Tibial nerve (tissue), 4 donors: Measurements from ENCODE around the gene ITPRIPL2. TPM values are rescaled to one million over a fixed set of nuclear protein-coding genes. Genes with fewer than 3 reads are reported as not detected.

Source experiments
- DNase-seq, 2 donors: peaks; one replicate each; pipeline ENCODE4 v3.0.0-alpha.2; 2019; ENCODE audit warnings: low spot score in 2 of 2
- H3K27ac ChIP-seq, 4 donors: fragments of 200-600 bp; sonication (generic) in 3 of 4; one replicate each; pipeline ENCODE4 v1.5.1; 2017 to 2019; ENCODE audit warnings: mild to moderate bottlenecking in 1 of 4
- H3K27me3 ChIP-seq, 2 donors: fragments of 200-600 bp; sonication (generic) in 1 of 2; one replicate each; pipeline versions ENCODE4 v1.5.1 to v1.6.0; 2017 to 2019
- H3K36me3 ChIP-seq, 3 donors: fragments of 200-600 bp; sonication (generic); one replicate each; pipeline ENCODE4 v1.5.1; 2018 to 2019
- H3K4me1 ChIP-seq, 4 donors: fragments of 200-600 bp; sonication (generic) in 3 of 4; one replicate each; pipeline ENCODE4 v1.5.1; 2017 to 2019
- H3K4me3 ChIP-seq, 4 donors: fragments of 200-600 bp; sonication (generic) in 3 of 4; one replicate each; pipeline ENCODE4 v1.5.1; 2017 to 2019; ENCODE audit warnings: mild to moderate bottlenecking in 1 of 4, moderate library complexity in 1 of 4
- H3K9me3 ChIP-seq, 4 donors: fragments of 200-600 bp; sonication (generic) in 3 of 4; one replicate each; pipeline ENCODE4 v1.5.1; 2017 to 2019
- CTCF ChIP-seq, 5 experiments: fragments of 200-600 bp in 3 of 5; fragments of 450-650 bp in 2 of 5; sonication (generic) in 3 of 5; IDR thresholded peaks; one replicate each; pipeline ENCODE4 v1.5.1; 2016 to 2019; ENCODE audit warnings: antibody characterized with exemption in 5 of 5, mild to moderate bottlenecking in 3 of 5, moderate library complexity in 2 of 5
- EP300 ChIP-seq, 2 donors: sonication (generic); formaldehyde crosslinking; IDR thresholded peaks; one replicate each; pipeline ENCODE4 v1.6.1; 2017; ENCODE audit warnings: antibody characterized with exemption in 2 of 2, mild to moderate bottlenecking in 1 of 2
- POLR2A ChIP-seq, 2 donors: fragments of 450-650 bp; IDR thresholded peaks; one replicate each; pipeline ENCODE4 v1.6.1; 2017; ENCODE audit warnings: antibody characterized with exemption in 2 of 2, mild to moderate bottlenecking in 2 of 2, moderate library complexity in 2 of 2
- WGBS, 2 donors: methylation state at CpG; one replicate each; pipeline ENCODE4 v1.1.5; 2018; 5-methylcytosine and 5-hydroxymethylcytosine counted together
- total RNA-seq, 4 donors: library from RNA; depleted of rRNA; stranded (reverse); fragments of >200 nt; gene quantifications; one replicate each; pipeline ENCODE4 v1.1.0, GENCODE V29; 2016

Gene ITPRIPL2
- total RNA-seq, 4 donors from 2014 or later: 51.3 to 68.7 (median 59.6) TPM

- WGBS, 2 donors: 33 to 37% methylated on average over 4 to 5 of the region's 5 CpGs
- TF ChIP-seq CTCF (IDR thresholded peaks at IDR 0.05) (no peak), POLR2A (IDR thresholded peaks at IDR 0.05) (no peak), EP300 (IDR thresholded peaks at IDR 0.05) (no peak)
- no peaks in the 10 kb centered on the region for H3K4me1 ChIP-seq
- no peak for DNase-seq
- H3K9me3 ChIP-seq: peaks cover 0 to 3% (median 0%) of the 10 kb centered on the region in 4 donors
- no peaks in the 10 kb centered on the region for H3K27me3 ChIP-seq
- no peaks in the 10 kb centered on the region for H3K36me3 ChIP-seq
- no peak overlapping the region for H3K4me3 ChIP-seq
- H3K27ac ChIP-seq: no peak overlapping the region
Measured at GRCh38 chr16:19104607-19105006, 9.2 kb upstream of the ITPRIPL2 start.

- peaks cover 0 to under 1% (median 0%) of the 10 kb centered on the region in 4 donors for H3K9me3 ChIP-seq
- H3K4me1 ChIP-seq: no peaks in the 10 kb centered on the region
- DNase-seq: no peak
- 48 to 52% methylated on average over 6 of the region's 6 CpGs for WGBS, 2 donors
- no peaks in the 10 kb centered on the region for H3K27me3 ChIP-seq
- H3K4me3 ChIP-seq: no peak overlapping the region
- TF ChIP-seq POLR2A (IDR thresholded peaks at IDR 0.05) (no peak), EP300 (IDR thresholded peaks at IDR 0.05) (no peak), CTCF (IDR thresholded peaks at IDR 0.05) (no peak)
- no peaks in the 10 kb centered on the region for H3K36me3 ChIP-seq
- no peak overlapping the region for H3K27ac ChIP-seq
Measured at GRCh38 chr16:19105131-19105530, 8.6 kb upstream of the ITPRIPL2 start.

GRCh38 chr16:19105891-19106624, 7.7 kb upstream of the ITPRIPL2 start:
- Histone ChIP-seq H3K27ac (no peak overlapping the region), H3K27me3 (no peaks in the 10 kb centered on the region), H3K36me3 (no peaks in the 10 kb centered on the region), H3K4me1 (no peaks in the 10 kb centered on the region), H3K4me3 (no peak overlapping the region), H3K9me3 (no peaks in the 10 kb centered on the region)
- WGBS, 2 donors: 61 to 70% methylated on average over 11 of the region's 11 CpGs
- TF ChIP-seq CTCF (IDR thresholded peaks at IDR 0.05) (no peak), EP300 (IDR thresholded peaks at IDR 0.05) (no peak)
- DNase-seq: no peak

- Histone ChIP-seq H3K36me3 (no peaks in the 10 kb centered on the region), H3K4me1 (no peaks in the 10 kb centered on the region), H3K9me3 (no peaks in the 10 kb centered on the region), H3K4me3 (no peak overlapping the region), H3K27ac (no peak overlapping the region), H3K27me3 (no peaks in the 10 kb centered on the region)
- WGBS, 2 donors: 97 to 100% methylated on average over 2 of the region's 2 CpGs
- no peak for DNase-seq
- TF ChIP-seq CTCF (IDR thresholded peaks at IDR 0.05) (no peak), POLR2A (IDR thresholded peaks at IDR 0.05) (no peak), EP300 (IDR thresholded peaks at IDR 0.05) (no peak)
Measured at GRCh38 chr16:19106625-19107020, 7.1 kb upstream of the ITPRIPL2 start.

GRCh38 chr16:19108409-19109287, 5.1 kb upstream of the ITPRIPL2 start:
- Histone ChIP-seq H3K27ac (no peak overlapping the region), H3K4me1 (peaks cover 0 to 15% (median 3%) of the 10 kb centered on the region in 4 donors), H3K4me3 (no peak overlapping the region), H3K36me3 (no peaks in the 10 kb centered on the region), H3K9me3 (no peaks in the 10 kb centered on the region), H3K27me3 (no peaks in the 10 kb centered on the region)
- WGBS, 2 donors: 83 to 86% methylated on average over 9 of the region's 9 CpGs
- TF ChIP-seq CTCF (IDR thresholded peaks at IDR 0.05) (no peak), POLR2A (IDR thresholded peaks at IDR 0.05) (no peak), EP300 (IDR thresholded peaks at IDR 0.05) (no peak)
- no peak for DNase-seq
